T-helper 2 cell treated with Interferon-gamma antibody and Interleukin-4, amounts not matched to agents 5 μg/mL and 100 μg/mL, for 36 hours (primary cell): ENCODE measurements around the gene STXBP5.
A peak's percentile ranks its signal among the peaks of the same experiment; 100 is the strongest.

ENCODE experiments used
- DNase-seq: peaks from one replicate; pipeline ENCODE4 v3.0.0; 2021; ENCODE audit warnings: low spot score
- H3K27ac Mint-ChIP-seq: one replicate; pipeline ENCODE4 v1.8.0; 2021; ENCODE audit warnings: mild to moderate bottlenecking, mixed read lengths
- H3K27me3 Mint-ChIP-seq: one replicate; pipeline ENCODE4 v1.8.0; 2021; ENCODE audit warnings: low read depth, mixed read lengths
- H3K36me3 Mint-ChIP-seq: one replicate; pipeline ENCODE4 v1.8.0; 2021; ENCODE audit warnings: low read depth, mixed read lengths
- H3K4me1 Mint-ChIP-seq: one replicate; pipeline ENCODE4 v1.8.0; 2021; ENCODE audit warnings: low read depth, mixed read lengths
- H3K4me3 Mint-ChIP-seq: one replicate; pipeline ENCODE4 v1.8.0; 2022; ENCODE audit warnings: mild to moderate bottlenecking, moderate library complexity, mixed read lengths
- H3K9me3 Mint-ChIP-seq: one replicate; pipeline ENCODE4 v1.8.0; 2021; ENCODE audit warnings: mixed read lengths

The STXBP5 gene

GRCh38 chr6:147204060-147204785, at the start of gene STXBP5:
TSS of gene STXBP5 (plus strand) at chr6:147204417. CDS start at chr6:147204533, 116 bp downstream.
- peak; percentile 35 for DNase-seq
- H3K4me1 Mint-ChIP-seq, result peaks cover 29% of the 10 kb centered on the region
- peaks cover 8% of the 10 kb centered on the region for H3K36me3 Mint-ChIP-seq
- peak within 1 kb of the TSS; percentile 100 for H3K4me3 Mint-ChIP-seq
- no peaks in the 10 kb centered on the region for H3K9me3 Mint-ChIP-seq
- H3K27ac Mint-ChIP-seq, result peak within 1 kb of the TSS; percentile 100
- no peaks in the 10 kb centered on the region for H3K27me3 Mint-ChIP-seq

DNA sequence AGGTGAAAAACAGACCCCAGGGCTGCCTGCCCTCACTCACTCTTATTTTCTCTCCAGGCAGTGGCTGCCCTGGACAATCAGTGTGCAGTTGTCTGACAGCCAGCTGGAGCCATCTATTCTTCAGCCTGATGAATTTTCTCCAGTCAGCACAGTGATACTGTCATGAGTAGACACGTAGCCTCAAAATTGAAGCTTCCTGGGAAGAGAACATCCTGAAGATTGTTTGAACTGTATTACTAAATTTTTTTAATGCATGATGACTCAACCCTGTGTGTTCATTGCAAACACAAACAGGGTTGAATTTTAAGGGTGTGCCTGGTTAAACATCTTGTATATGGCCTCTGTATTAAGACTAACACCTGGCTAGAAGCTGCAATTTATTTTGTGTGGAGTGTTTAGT, 49.8 kb upstream of the STXBP5 start:
- no peaks in the 10 kb centered on the region for H3K36me3 Mint-ChIP-seq
- H3K27me3 Mint-ChIP-seq, result peaks cover 2% of the 10 kb centered on the region

GRCh38 chr6:147156218-147156617, 48.0 kb upstream of the STXBP5 start:
- Mint-ChIP-seq H3K27ac (no peak overlapping the region), H3K9me3 (no peaks in the 10 kb centered on the region), H3K36me3 (no peaks in the 10 kb centered on the region), H3K27me3 (peaks cover 2% of the 10 kb centered on the region), H3K4me3 (no peak overlapping the region), H3K4me1 (peaks cover 4% of the 10 kb centered on the region)
- no peak for DNase-seq

More for the DNA sequence above, 49.8 kb upstream of the STXBP5 start:
- no peak overlapping the region for H3K4me3 Mint-ChIP-seq
- no peaks in the 10 kb centered on the region for H3K4me1 Mint-ChIP-seq
- H3K9me3 Mint-ChIP-seq, result no peaks in the 10 kb centered on the region
- no peak overlapping the region for H3K27ac Mint-ChIP-seq
- no peak for DNase-seq

- no peaks in the 10 kb centered on the region for H3K36me3 Mint-ChIP-seq
- no peak overlapping the region for H3K4me3 Mint-ChIP-seq
- H3K27ac Mint-ChIP-seq, result no peak overlapping the region
- H3K27me3 Mint-ChIP-seq, result peaks cover 2% of the 10 kb centered on the region
- DNase-seq, result no peak
- H3K9me3 Mint-ChIP-seq, result no peaks in the 10 kb centered on the region
- peaks cover 4% of the 10 kb centered on the region for H3K4me1 Mint-ChIP-seq
Measured at GRCh38 chr6:147156799-147157382, 47.3 kb upstream of the STXBP5 start.

GRCh38 chr6:147157930-147158329, 46.3 kb upstream of the STXBP5 start:
- no peaks in the 10 kb centered on the region for H3K36me3 Mint-ChIP-seq
- H3K9me3 Mint-ChIP-seq, result no peaks in the 10 kb centered on the region
- no peak overlapping the region for H3K4me3 Mint-ChIP-seq
- peaks cover 2% of the 10 kb centered on the region for H3K27me3 Mint-ChIP-seq
- DNase-seq, result no peak
- peaks cover 4% of the 10 kb centered on the region for H3K4me1 Mint-ChIP-seq
- H3K27ac Mint-ChIP-seq, result no peak overlapping the region

DNA sequence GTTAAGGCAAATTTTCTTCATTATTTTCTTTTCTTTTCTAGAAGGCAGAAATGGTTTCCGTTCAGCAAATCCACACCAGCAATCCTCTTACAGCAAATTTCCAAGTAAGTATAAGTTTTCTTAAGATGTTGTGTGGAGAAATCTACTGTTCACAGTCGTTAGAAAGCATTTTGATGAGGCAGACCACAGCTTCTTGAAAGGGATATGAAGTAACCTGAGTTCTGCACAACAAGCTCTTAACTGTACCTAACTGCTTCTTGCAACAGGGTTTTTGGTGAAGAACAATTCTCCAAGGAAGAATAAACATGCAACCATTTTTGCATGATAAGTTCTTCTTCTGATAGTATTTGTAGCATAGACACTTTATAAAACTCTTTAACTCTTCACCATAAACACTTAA, 45.3 kb upstream of the STXBP5 start:
- Mint-ChIP-seq H3K27me3 (peaks cover 2% of the 10 kb centered on the region), H3K27ac (no peak overlapping the region), H3K4me3 (no peak overlapping the region), H3K4me1 (peaks cover 4% of the 10 kb centered on the region), H3K36me3 (no peaks in the 10 kb centered on the region), H3K9me3 (no peaks in the 10 kb centered on the region)
- no peak for DNase-seq

- no peak overlapping the region for H3K27ac Mint-ChIP-seq
- H3K4me1 Mint-ChIP-seq, result peaks cover 4% of the 10 kb centered on the region
- H3K4me3 Mint-ChIP-seq, result no peak overlapping the region
- H3K9me3 Mint-ChIP-seq, result no peaks in the 10 kb centered on the region
- peaks cover 2% of the 10 kb centered on the region for H3K27me3 Mint-ChIP-seq
- H3K36me3 Mint-ChIP-seq, result no peaks in the 10 kb centered on the region
- no peak for DNase-seq
Measured at GRCh38 chr6:147159536-147160374, 44.5 kb upstream of the STXBP5 start.

- Mint-ChIP-seq H3K4me1 (peaks cover 4% of the 10 kb centered on the region), H3K27ac (no peak overlapping the region), H3K27me3 (peaks cover 2% of the 10 kb centered on the region), H3K9me3 (no peaks in the 10 kb centered on the region), H3K36me3 (no peaks in the 10 kb centered on the region), H3K4me3 (no peak overlapping the region)
- DNase-seq, result no peak
Measured at GRCh38 chr6:147160593-147160992, 43.6 kb upstream of the STXBP5 start.

- DNase-seq, result no peak
- Mint-ChIP-seq H3K27ac (no peak overlapping the region), H3K36me3 (no peaks in the 10 kb centered on the region), H3K27me3 (peaks cover 2% of the 10 kb centered on the region), H3K4me3 (no peak overlapping the region), H3K4me1 (peaks cover 6% of the 10 kb centered on the region), H3K9me3 (no peaks in the 10 kb centered on the region)
Measured at GRCh38 chr6:147161253-147161973, 42.8 kb upstream of the STXBP5 start.

- Mint-ChIP-seq H3K36me3 (no peaks in the 10 kb centered on the region), H3K4me3 (no peak overlapping the region), H3K4me1 (peaks cover 9% of the 10 kb centered on the region), H3K27me3 (peaks cover 2% of the 10 kb centered on the region), H3K9me3 (no peaks in the 10 kb centered on the region), H3K27ac (no peak overlapping the region)
- no peak for DNase-seq
Measured at GRCh38 chr6:147161974-147162495, 42.2 kb upstream of the STXBP5 start.

GRCh38 chr6:147164761-147165160, 39.5 kb upstream of the STXBP5 start:
- Mint-ChIP-seq H3K36me3 (no peaks in the 10 kb centered on the region), H3K4me3 (no peak overlapping the region), H3K9me3 (no peaks in the 10 kb centered on the region), H3K27me3 (no peaks in the 10 kb centered on the region), H3K27ac (no peak overlapping the region), H3K4me1 (peaks cover 9% of the 10 kb centered on the region)
- no peak for DNase-seq

GRCh38 chr6:147166360-147166944, 37.8 kb upstream of the STXBP5 start:
- H3K9me3 Mint-ChIP-seq, result no peaks in the 10 kb centered on the region
- H3K4me3 Mint-ChIP-seq, result no peak overlapping the region
- no peak for DNase-seq
- H3K36me3 Mint-ChIP-seq, result no peaks in the 10 kb centered on the region
- no peaks in the 10 kb centered on the region for H3K27me3 Mint-ChIP-seq
- H3K4me1 Mint-ChIP-seq, result peaks cover 5% of the 10 kb centered on the region
- no peak overlapping the region for H3K27ac Mint-ChIP-seq

DNA sequence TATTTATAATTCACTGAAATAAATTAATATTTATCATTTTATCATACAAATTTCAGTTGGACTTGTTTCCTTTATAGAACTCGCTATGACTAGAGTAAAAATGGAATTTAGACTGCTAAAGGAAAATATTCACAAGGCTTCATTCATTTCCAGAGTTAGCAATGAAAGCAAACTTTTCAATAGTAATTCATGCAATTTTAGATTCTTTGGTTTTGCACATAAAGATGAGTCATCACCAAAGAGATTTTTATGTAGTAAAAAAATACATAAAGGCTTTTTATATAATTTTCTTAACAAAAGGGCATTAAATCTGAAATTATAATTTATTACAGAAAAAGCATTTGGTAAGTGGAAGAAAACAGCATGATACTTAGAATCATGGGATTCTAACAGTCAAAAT, 37.2 kb upstream of the STXBP5 start:
- Mint-ChIP-seq H3K9me3 (no peaks in the 10 kb centered on the region), H3K27me3 (no peaks in the 10 kb centered on the region), H3K4me3 (no peak overlapping the region), H3K36me3 (no peaks in the 10 kb centered on the region), H3K4me1 (peaks cover 5% of the 10 kb centered on the region), H3K27ac (no peak overlapping the region)
- DNase-seq, result no peak
